Measurements from ENCODE around the gene GLT1D1.

GLT1D1 gene

GRCh38 chr12:128856035-128856790 is 2.9 kb downstream of the GLT1D1 start:
- DNase-seq = no peak

DNA sequence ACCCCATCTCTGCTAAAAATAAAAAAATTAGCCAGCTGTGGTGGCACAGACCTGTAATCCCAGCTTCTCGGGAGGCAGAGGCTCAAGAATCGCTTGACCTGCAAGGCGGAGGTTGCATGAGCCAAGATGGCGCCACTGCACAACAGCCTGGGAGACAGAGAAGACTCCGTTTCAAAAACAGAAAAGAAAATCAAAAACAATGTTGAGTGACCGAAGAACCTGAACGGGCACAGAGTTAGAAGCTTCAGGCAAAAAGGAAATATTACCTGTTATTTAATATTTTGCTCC is 3.5 kb downstream of the GLT1D1 start:
- no peak for DNase-seq

DNA sequence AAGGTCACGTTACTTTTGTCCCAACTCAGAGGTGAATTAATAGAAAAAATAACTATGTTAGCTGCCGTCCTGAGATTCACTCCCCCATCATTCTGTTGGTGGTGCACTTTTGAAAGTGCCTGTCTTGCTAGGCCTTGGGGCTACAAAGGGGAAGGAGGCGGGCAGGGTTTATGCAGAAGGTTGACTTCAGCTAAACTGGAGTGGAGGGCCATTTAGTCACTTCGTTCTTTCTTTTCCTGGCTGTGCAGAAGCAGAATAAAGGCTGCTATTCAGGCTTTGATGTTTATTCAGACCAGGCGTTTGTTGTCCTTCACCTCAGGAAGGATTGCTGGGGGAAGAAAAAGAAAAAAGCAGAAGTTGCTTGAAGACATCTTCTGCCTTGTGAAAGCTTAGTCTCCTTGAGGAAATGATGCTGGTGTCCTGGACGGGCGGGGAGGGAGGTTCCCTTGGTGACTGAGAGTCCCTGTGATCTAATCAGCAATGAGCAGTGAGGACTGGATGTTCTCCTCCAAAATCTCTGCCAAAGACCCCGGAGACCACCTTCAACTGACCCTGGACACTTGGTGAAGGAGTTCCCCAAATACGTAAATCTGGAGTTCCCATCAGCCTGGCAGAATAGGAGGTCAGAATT is 4.0 kb downstream of the GLT1D1 start:
- no peak for DNase-seq

DNA sequence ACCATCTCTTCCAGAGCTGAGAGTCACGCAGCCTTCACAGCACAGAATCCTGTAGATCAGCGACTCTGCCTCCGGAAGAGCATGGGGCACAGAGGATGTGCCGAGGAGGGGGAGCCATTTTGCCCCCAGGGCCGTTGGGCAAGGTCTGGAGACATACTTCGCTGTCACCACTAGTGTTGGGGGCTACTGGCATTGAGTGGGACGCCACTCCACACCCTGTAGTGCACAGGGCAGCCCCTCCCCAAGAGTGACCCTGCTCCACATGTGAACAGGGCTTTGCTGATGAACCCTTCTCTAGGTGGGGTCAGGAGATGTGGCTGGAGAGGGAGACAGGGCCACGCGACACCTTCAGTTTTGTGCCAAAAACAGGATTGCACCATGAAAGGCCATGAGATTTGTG is 6.0 kb downstream of the GLT1D1 start:
- DNase-seq = no peak

DNA sequence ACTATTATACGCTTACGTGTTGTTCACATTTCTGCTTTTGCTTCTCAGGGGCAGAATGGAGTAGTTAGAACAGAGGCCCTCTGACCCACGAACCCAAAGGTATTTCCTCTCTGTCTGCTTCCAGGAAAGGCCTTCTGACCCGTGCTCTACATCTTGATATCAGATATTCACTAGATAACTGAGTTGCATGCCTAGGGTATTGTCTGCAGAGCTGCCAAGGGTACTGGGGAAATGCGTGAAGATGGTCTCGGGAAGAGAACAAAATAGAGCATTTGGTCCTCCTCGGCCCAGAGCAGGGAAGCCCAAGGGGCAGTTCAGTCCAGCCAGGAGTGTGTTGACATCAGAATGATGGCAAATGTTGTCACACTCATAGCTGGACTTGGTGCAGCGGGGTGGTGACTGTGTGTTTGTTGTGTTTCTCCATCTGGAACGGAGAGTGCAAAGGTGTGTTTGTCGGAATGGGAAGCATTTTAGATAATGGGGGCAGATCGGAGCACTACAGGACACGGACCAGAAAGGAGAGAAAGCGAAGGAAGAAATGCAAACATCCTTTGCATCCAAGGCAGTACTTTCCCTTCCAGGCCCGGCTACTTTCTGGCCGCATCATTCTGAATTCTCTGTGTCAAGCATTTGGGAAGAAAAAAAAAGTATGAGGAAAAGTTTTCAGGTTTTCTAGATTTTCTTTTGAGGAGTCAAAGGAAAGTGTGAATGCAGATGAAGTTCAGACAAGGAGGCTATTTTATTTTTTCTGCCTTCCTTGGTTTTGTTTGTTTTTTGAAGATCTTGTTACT is 8.1 kb downstream of the GLT1D1 start:
- DNase-seq = no peak

DNA sequence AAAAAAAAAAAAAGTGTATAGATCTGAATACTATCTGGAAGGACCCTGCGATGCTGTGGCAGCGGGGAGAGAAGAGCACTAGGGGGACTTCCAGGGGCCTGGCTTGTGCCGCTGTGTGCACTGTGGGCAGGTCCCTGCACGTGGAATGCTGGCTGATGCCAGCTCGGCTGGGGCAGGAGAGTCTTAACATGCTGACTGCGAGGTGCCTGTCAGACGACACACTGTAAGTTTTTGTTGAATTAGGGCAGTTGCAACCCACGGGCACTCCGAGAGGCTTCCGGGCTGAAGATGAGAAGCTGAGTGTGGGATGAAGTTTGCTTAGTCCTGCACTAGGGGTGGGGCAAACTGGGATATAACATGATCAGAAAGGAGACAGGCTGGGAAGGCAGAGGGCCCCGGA is 10.7 kb downstream of the GLT1D1 start:
- no peak for DNase-seq

DNA sequence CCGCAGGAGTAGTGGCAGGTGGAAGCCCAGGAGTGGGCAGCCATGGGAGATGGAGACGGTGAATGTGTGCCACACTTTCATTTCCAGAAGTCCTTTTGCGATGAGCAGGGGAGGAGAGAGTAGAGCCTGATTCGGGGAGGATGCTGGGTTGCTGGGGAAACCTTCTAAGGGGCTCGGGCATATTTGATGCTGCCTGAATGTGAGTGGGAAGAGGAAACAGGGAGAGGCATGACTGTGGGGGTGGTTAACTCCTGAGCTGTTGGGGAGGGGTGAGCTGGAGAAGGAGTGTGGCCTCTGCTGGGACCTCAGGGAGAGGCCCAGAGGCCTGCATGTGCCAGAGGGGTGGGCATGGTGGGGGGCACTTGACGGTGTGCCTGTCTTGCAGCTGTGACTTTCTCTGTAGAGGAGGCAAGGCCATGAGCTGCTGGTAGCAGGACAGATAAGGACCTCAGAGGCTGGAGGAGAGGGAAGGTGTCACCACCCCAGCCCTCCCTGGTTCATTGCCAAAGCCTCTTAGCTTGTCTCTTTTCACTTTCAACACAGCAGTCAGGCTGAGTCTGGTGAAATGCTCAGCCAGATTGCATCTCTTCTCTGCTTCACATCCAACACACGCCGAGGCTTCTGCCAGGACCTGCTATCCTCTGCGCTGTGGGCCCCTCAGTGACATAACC is 11.4 kb downstream of the GLT1D1 start:
- no peak for DNase-seq

GRCh38 chr12:128867466-128867865 is 14.2 kb downstream of the GLT1D1 start:
- DNase-seq = no peak

DNA sequence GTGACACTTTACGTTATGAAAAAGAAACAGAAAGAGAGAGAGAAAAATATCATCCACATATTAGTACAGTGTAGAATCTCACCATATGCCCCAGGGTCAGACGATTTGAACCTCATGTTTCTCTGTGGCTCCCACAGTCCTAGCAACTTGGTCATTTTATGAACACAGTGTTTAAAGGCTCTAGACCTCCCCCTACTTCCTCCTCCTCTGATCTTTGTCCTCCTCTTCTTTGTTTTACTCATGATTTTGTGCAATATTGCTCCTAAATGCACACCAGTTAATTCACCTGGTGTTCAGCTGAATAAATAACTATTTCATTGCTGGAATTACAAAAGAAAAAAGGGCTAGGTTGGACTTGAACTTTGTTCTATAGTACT is 18.2 kb downstream of the GLT1D1 start:
- DNase-seq = no peak

GRCh38 chr12:128872303-128872702 is 19.0 kb downstream of the GLT1D1 start:
- DNase-seq = no peak

DNA sequence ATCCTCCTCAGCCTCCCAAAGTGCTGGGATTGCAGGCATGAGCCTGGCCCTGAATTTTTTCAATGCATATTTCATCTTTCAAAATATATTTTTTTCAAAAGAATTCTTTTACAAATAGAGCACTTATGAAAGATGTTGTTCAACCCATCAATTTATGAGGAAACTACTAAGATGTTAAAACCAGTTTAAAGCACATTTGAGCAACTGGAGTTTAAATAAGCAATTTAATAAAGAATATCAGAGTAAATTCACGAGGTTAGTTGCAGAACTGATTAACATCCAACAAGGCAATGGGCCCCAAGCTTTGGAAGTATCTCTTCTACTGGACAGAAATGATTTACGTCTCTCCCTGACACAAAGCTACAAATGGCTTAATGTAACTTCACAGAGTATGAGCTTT is 23.3 kb downstream of the GLT1D1 start:
- DNase-seq = no peak

DNA sequence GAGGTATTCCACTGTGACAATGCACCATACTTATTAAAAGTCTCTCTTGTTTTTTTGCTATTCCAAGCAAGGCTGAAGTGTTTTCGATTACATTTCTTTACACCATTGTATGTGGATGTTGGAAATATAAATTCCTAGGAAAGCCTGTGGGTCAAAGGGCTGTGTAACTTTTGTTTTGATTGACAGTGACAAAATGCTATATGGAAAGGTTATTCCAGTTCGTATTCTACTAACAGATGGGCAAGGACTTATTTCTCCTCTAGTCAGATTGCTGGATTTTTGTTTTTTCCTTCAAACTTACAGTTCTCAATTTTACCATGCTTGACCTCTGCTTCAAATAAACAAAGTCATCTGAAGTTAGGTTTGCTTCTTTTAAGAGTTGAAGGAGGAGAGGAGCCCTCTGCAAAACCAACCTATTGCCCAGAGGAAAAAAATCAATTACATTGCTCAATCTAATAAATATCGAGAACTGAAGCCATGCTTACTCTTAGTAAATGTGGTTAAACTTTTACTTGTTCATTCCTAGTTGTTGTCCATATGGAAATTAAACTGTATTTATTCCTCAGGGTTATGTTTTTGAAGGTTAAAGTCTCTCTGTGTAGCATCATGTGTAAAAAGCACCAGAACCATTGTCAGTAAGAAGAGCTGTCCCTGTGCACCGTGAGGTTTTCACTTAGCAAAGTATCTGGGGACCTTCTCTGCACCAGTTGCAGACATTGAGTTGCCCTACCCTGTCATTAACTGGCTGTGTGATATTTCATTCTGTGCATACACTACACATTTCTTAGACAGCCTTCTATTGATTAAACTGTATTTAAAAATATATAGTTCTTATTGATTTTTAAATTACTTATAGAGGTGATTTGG is 26.9 kb downstream of the GLT1D1 start:
- no peak for DNase-seq

- DNase-seq = no peak
Observed at GRCh38 chr12:128891856-128892255, 38.6 kb downstream of the GLT1D1 start.

DNA sequence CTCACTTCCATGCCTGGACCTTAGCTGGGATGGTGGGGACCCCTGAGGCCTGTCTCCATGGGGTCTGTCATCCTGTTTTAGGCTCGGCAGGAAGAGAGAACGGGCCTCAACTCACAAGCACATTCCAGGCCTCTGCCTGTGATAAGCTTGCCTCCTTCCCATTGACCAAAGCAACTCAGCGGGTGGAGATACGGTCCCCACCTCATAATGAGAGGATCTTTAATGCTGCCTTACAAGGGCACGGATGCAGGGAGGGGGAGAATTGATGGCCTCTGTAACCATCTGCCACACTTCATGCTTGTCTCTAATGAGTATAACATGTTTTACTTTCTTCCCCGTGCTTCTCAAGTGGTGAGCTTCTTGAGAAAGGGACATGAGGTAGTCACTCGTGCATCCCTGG is 50.0 kb downstream of the GLT1D1 start:
- DNase-seq = no peak

DNA sequence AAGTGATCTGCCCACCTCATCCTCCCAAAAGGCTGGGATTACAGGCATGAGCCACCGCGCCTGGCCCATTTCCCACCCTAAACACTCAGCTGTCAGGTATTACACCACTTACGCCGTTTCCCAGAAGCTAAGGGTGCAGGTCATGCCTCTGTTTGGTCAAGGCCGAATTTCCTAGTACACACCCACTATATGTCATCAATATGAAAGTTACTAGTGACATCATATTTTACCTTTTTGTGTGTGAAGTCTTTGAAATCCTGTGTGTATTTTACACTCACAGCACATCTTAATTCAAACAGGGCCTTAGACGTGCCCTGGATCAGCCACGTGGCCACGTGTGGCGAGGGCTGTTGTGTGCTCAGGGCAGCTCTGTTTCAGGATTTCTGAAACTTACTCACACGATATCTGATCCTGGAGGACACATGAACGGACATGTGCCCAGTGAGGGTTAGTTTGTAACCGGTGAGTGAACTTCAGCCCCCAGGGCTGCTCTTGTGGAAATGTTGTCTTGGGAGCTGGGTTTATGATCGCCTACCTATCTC is 51.8 kb downstream of the GLT1D1 start:
- DNase-seq = no peak

DNA sequence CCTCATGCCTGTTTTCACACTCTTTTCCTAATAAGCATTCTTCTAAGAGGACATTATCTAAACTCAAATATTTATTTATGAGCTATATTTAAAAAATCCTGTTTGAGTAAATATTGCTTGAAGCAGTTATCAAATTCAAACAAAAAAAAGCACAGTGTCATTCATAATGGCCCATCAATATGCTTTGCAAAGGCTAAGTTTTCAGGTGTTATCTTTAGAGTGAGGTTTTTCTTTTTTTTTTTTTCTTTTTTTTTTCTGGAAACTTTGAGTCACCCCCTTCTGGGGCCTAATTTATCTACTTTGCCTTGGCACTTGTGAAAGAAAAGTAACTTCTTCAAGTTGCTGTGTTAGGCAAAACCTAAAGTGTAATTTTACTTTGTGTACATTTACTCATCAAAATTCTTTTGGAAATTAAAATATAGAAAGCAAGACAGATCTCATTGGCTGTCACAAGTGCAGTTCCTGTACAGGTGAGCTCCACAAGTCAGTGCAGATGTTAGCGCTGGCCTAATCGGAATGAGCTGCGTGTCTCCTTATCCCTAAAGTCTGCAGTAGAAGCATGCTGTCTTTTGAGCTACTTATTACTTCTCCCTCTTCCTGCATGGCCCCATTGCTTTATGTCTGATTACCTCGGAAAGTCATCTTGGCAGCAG is 53.3 kb downstream of the GLT1D1 start:
- DNase-seq = no peak

- DNase-seq = no peak
Observed at GRCh38 chr12:128908254-128908653, 55.0 kb downstream of the GLT1D1 start.

DNA sequence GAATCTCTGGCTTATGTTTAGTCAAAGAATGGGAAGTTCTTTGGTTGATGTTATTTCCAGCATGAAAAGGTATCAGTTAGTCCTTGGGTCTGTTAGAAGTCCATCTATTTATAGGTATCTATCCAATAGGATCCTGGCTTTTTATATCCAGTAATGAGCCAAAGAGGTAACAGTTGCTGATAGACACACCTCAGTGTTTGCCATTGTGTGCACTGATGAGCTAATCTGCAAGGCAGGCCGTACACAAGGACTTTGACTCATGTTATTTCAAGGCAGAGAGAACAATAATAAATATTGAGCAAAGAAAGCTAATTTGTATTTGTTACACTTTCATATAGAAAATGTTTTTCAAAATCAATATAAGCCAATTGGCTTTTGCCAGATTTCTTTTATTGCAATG is 56.4 kb downstream of the GLT1D1 start:
- DNase-seq = no peak

DNA sequence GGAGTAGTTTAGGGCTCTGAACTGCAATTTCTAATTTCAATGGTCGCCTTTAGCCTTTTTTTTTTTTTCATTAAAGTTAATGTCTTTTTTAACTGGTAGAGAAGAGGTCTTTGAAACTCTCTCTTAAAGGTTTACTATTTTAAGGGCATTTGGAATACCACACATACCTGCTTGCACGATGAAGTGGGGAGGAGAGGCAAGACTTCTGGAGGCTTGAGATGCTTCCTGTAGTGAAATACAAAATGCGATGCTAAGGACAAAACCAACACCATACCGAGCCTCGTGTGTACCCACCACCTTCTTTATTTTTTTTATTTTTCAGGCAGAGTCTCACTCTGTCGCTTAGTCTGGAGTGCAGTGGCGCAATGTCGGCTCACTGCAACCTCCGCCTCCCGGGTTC is 57.4 kb downstream of the GLT1D1 start:
- DNase-seq = no peak

DNA sequence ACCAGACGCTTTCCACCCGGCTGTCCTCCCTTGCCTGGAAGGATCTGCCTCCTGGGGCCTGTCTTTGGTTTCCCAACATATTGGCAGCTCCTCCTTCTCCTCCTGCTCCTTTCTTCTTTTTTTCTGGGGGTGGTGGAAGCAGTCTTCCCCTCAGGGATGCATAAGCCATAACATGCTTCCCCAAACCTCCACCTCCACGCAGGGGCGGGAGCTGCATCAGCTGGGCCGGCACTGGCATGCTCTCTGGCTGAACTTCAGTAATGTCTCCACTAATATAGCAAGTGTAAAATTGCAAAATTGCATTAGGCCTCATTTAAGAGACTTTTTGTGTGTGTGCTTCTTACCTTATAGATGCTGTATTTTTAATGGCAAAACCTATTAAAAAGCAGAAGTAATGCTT is 58.6 kb downstream of the GLT1D1 start:
- DNase-seq = no peak

- DNase-seq = no peak
Observed at GRCh38 chr12:128914908-128915563, 61.8 kb downstream of the GLT1D1 start.

All from activated CD4-positive, CD25-positive, alpha-beta regulatory T cell (primary cell).